PFSK-1 (cell line): ENCODE data around the gene EPHA8.

ENCODE experiments used
- POLR2AphosphoS5 ChIP-seq: IDR thresholded peaks from 2 replicates; pipeline ENCODE4 v1.6.1; 2012; ENCODE audit warnings: low read depth, mild to moderate bottlenecking, control low read depth, low read length, moderate library complexity
- REST ChIP-seq, 2 experiments: IDR thresholded peaks; 2 replicates each; pipeline versions ENCODE4 v1.6.1 to v1.8.0; 2011 to 2012; ENCODE audit warnings: low read depth in 2 of 2, low read length in 2 of 2, control low read depth in 1 of 2, inconsistent platforms in 1 of 2, mild to moderate bottlenecking in 1 of 2, moderate library complexity in 1 of 2; ENCODE audit not compliant: insufficient read depth in 1 of 2
- SIN3A ChIP-seq: IDR thresholded peaks from 2 replicates; pipeline ENCODE4 v1.6.1; 2012; ENCODE audit warnings: mild to moderate bottlenecking, low read length, moderate library complexity, borderline replicate concordance; ENCODE audit not compliant: insufficient read depth
- TAF1 ChIP-seq: IDR thresholded peaks from 2 replicates; pipeline ENCODE4 v1.6.1; 2012; ENCODE audit warnings: low read length, control low read depth, borderline replicate concordance; ENCODE audit not compliant: insufficient read depth

- TF ChIP-seq POLR2AphosphoS5 (no peak), REST (IDR thresholded peaks at IDR 0.05; ENCODE audit: insufficient read depth in 1 of 2, low read depth in 2 of 2, low read length in 2 of 2) (no peak), SIN3A (no peak), TAF1 (no peak)
Measured at GRCh38 chr1:22613951-22614350, 50.7 kb downstream of the EPHA8 start.
